Astrocyte (in vitro differentiated cells and primary cell): ENCODE results near the gene GREB1L. TPM values are rescaled to one million over a fixed set of nuclear protein-coding genes. Genes with fewer than 3 reads are reported as not detected.
A peak's percentile ranks its signal among the peaks of the same experiment; 100 is the strongest.

Source experiments
- DNase-seq: peaks from one replicate; pipeline ENCODE4 v3.0.0-alpha.2; 2010; ENCODE audit warnings: low read depth
- FAIRE-seq: peaks from 2 replicates; lab custom pipeline; 2011; peaks lifted over from hg19 to GRCh38; lab: Jason Lieb, UNC
- H2AFZ ChIP-seq: 2 replicates; pipeline ENCODE4 v1.6.0; 2012; ENCODE audit warnings: low read depth, low read length, inconsistent platforms
- H3K27ac ChIP-seq: 2 replicates; pipeline ENCODE4 v1.5.1; 2011; ENCODE audit warnings: low read depth, low read length, inconsistent platforms
- H3K27me3 ChIP-seq: 2 replicates; pipeline ENCODE4 v1.6.0; 2011; ENCODE audit warnings: low read length, inconsistent platforms; ENCODE audit not compliant: insufficient read depth
- H3K36me3 ChIP-seq: 2 replicates; pipeline ENCODE4 v1.5.1; 2011; ENCODE audit warnings: low read length, inconsistent platforms; ENCODE audit not compliant: insufficient read depth
- H3K4me1 ChIP-seq: 2 replicates; pipeline ENCODE4 v1.5.1; 2011; ENCODE audit warnings: low read length, inconsistent platforms; ENCODE audit not compliant: insufficient read depth
- H3K4me2 ChIP-seq: 2 replicates; pipeline ENCODE4 v1.6.0; 2012; ENCODE audit warnings: low read length, inconsistent platforms
- H3K4me3 ChIP-seq: 2 replicates; pipeline ENCODE4 v1.5.1; 2011; ENCODE audit warnings: low read depth, mild to moderate bottlenecking, low read length, inconsistent platforms; ENCODE audit not compliant: insufficient read depth
- H3K79me2 ChIP-seq: 2 replicates; pipeline ENCODE4 v1.6.0; 2012; ENCODE audit warnings: mild to moderate bottlenecking, low read length, inconsistent platforms; ENCODE audit not compliant: insufficient read depth
- H3K9ac ChIP-seq: 2 replicates; pipeline ENCODE4 v1.6.0; 2012; ENCODE audit warnings: mild to moderate bottlenecking, low read length, inconsistent platforms
- H3K9me3 ChIP-seq: 2 replicates; pipeline ENCODE4 v1.5.1; 2012; ENCODE audit warnings: low read depth, mild to moderate bottlenecking, low read length, inconsistent platforms; ENCODE audit not compliant: insufficient read depth
- H4K20me1 ChIP-seq: 2 replicates; pipeline ENCODE4 v1.6.0; 2012; ENCODE audit warnings: low read length, inconsistent platforms; ENCODE audit not compliant: insufficient read depth
- H3K27ac Mint-ChIP-seq: one replicate; pipeline ENCODE4 v1.8.0; 2021; ENCODE audit warnings: mild to moderate bottlenecking, mixed read lengths; ENCODE audit not compliant: unreplicated experiment
- H3K27me3 Mint-ChIP-seq: one replicate; pipeline ENCODE4 v1.8.0; 2021; ENCODE audit warnings: low read depth, mixed read lengths; ENCODE audit not compliant: unreplicated experiment
- H3K36me3 Mint-ChIP-seq: one replicate; pipeline ENCODE4 v1.8.0; 2021; ENCODE audit warnings: low read depth, mixed read lengths; ENCODE audit not compliant: unreplicated experiment
- H3K4me1 Mint-ChIP-seq: one replicate; pipeline ENCODE4 v1.8.0; 2021; ENCODE audit warnings: low read depth, mixed read lengths; ENCODE audit not compliant: unreplicated experiment
- H3K4me3 Mint-ChIP-seq: one replicate; pipeline ENCODE4 v1.8.0; 2021; ENCODE audit warnings: mild to moderate bottlenecking, moderate library complexity, mixed read lengths; ENCODE audit not compliant: unreplicated experiment
- H3K9me3 Mint-ChIP-seq: one replicate; pipeline ENCODE4 v1.8.0; 2021; ENCODE audit warnings: mild to moderate bottlenecking, mixed read lengths; ENCODE audit not compliant: unreplicated experiment
- CTCF ChIP-seq: IDR thresholded peaks from 2 replicates; pipeline ENCODE4 v1.5.1; 2011; ENCODE audit warnings: low read depth, mild to moderate bottlenecking, inconsistent platforms, low read length, moderate library complexity; ENCODE audit not compliant: insufficient read depth
- EZH2 ChIP-seq: IDR thresholded peaks from 2 replicates; pipeline ENCODE4 v1.6.1; 2012; ENCODE audit warnings: mild to moderate bottlenecking, low read length, inconsistent platforms; ENCODE audit not compliant: insufficient read depth
- total RNA-seq: library from RNA; stranded (reverse); gene quantifications from 2 replicates; pipeline ENCODE4 v1.2.1, GENCODE V29; 2021

GREB1L gene
- total RNA-seq, 1 donor from 2014 or later: 16.2 TPM

- Histone ChIP-seq H3K4me2 (no peak overlapping the region), H3K27me3 (no peaks in the 10 kb centered on the region), H4K20me1 (no peaks in the 10 kb centered on the region), H3K79me2 (no peaks in the 10 kb centered on the region), H2AFZ (no peak overlapping the region), H3K27ac (no peak overlapping the region), H3K9ac (no peak overlapping the region), H3K4me1 (no peaks in the 10 kb centered on the region), H3K9me3 (no peaks in the 10 kb centered on the region), H3K36me3 (no peaks in the 10 kb centered on the region), H3K4me3 (no peak overlapping the region)
- DNase-seq (no peak), FAIRE-seq (no peak)
- no peaks in the 10 kb centered on the region for H3K27me3 Mint-ChIP-seq
- no peaks in the 10 kb centered on the region for H3K36me3 Mint-ChIP-seq
- no peak overlapping the region for H3K27ac Mint-ChIP-seq
- H3K4me1 Mint-ChIP-seq: peaks cover 5% of the 10 kb centered on the region
- no peak overlapping the region for H3K4me3 Mint-ChIP-seq
- TF ChIP-seq CTCF (no peak), EZH2 (no peak)
- no peaks in the 10 kb centered on the region for H3K9me3 Mint-ChIP-seq
Measured at GRCh38 chr18:21408681-21409080, 166.6 kb downstream of the GREB1L start.

- H3K36me3 ChIP-seq: no peaks in the 10 kb centered on the region
- Mint-ChIP-seq H3K9me3 (no peaks in the 10 kb centered on the region), H3K36me3 (peaks cover 5% of the 10 kb centered on the region), H3K27me3 (peaks cover 2% of the 10 kb centered on the region), H3K27ac (no peak overlapping the region), H3K4me1 (no peaks in the 10 kb centered on the region), H3K4me3 (no peak overlapping the region)
- DNase-seq: no peak
- no peak overlapping the region for H3K9ac ChIP-seq
- TF ChIP-seq EZH2: no peak
- no peak for TF ChIP-seq CTCF
- FAIRE-seq: no peak
- H3K27me3 ChIP-seq: no peaks in the 10 kb centered on the region
- no peaks in the 10 kb centered on the region for H3K4me1 ChIP-seq
- H3K4me2 ChIP-seq: no peak overlapping the region
- no peak overlapping the region for H3K27ac ChIP-seq
- no peak overlapping the region for H2AFZ ChIP-seq
- no peak overlapping the region for H3K4me3 ChIP-seq
- no peaks in the 10 kb centered on the region for H3K9me3 ChIP-seq
- no peaks in the 10 kb centered on the region for H4K20me1 ChIP-seq
- H3K79me2 ChIP-seq: no peaks in the 10 kb centered on the region
Measured at GRCh38 chr18:21433436-21433835, 191.4 kb downstream of the GREB1L start.

GRCh38 chr18:21439431-21439846 is 197.4 kb downstream of the GREB1L start:
- Histone ChIP-seq H2AFZ (peak overlapping the region; percentile 32), H3K4me1 (no peaks in the 10 kb centered on the region), H3K79me2 (no peaks in the 10 kb centered on the region), H3K4me2 (peak overlapping the region; percentile 71), H3K27ac (peak overlapping the region; percentile 78), H3K9me3 (no peaks in the 10 kb centered on the region), H3K4me3 (no peak overlapping the region), H4K20me1 (no peaks in the 10 kb centered on the region), H3K36me3 (no peaks in the 10 kb centered on the region), H3K9ac (peak overlapping the region; percentile 55), H3K27me3 (no peaks in the 10 kb centered on the region)
- FAIRE-seq (peak; percentile 83), DNase-seq (peak; percentile 96)
- no peak overlapping the region for H3K4me3 Mint-ChIP-seq
- no peak overlapping the region for H3K27ac Mint-ChIP-seq
- peaks cover 9% of the 10 kb centered on the region for H3K4me1 Mint-ChIP-seq
- H3K36me3 Mint-ChIP-seq: peaks cover 5% of the 10 kb centered on the region
- H3K27me3 Mint-ChIP-seq: peaks cover 2% of the 10 kb centered on the region
- no peak for TF ChIP-seq EZH2
- TF ChIP-seq CTCF: no peak
- H3K9me3 Mint-ChIP-seq: no peaks in the 10 kb centered on the region
